Endodermal cell (in vitro differentiated cells): ENCODE measurements around the gene PHF23. TPM values are rescaled to one million over a fixed set of nuclear protein-coding genes. Genes with fewer than 3 reads are reported as not detected.
"Not testable (repeated sequence)": the region's sequence is repeated elsewhere in the genome, so short reads cannot be mapped to it uniquely, and the experiment has no call there.

Source experiments
- DNase-seq: peaks from one replicate; pipeline ENCODE4 v3.0.0-alpha.2; 2017
- H3K27ac ChIP-seq: 2 replicates; pipeline ENCODE4 v1.5.1; 2013; ENCODE audit warnings: mild to moderate bottlenecking, low read depth, low read length, moderate library complexity
- H3K27me3 ChIP-seq: 2 replicates; pipeline ENCODE4 v1.6.1; 2013; ENCODE audit warnings: mild to moderate bottlenecking, low read length, moderate library complexity; ENCODE audit not compliant: insufficient read depth, control insufficient read depth, poor library complexity, severe bottlenecking
- H3K36me3 ChIP-seq: 2 replicates; pipeline ENCODE4 v1.7.0; 2013; ENCODE audit warnings: mild to moderate bottlenecking, low read length, moderate library complexity; ENCODE audit not compliant: control insufficient read depth, insufficient read depth
- H3K4me1 ChIP-seq: one replicate; pipeline ENCODE4 v1.7.0; 2013; ENCODE audit warnings: low read length; ENCODE audit not compliant: control insufficient read depth, insufficient read depth
- H3K4me3 ChIP-seq: 2 replicates; pipeline ENCODE4 v1.5.1; 2013; ENCODE audit warnings: mild to moderate bottlenecking, low read length, moderate library complexity
- H3K9ac ChIP-seq: 2 replicates; pipeline ENCODE4 v1.6.1; 2013; ENCODE audit warnings: mild to moderate bottlenecking, low read length, moderate library complexity; ENCODE audit not compliant: poor library complexity, severe bottlenecking; ENCODE audit errors: extremely low read depth
- H3K9me3 ChIP-seq: 2 replicates; pipeline ENCODE4 v1.6.1; 2013; ENCODE audit warnings: mild to moderate bottlenecking, low read length, moderate library complexity; ENCODE audit not compliant: control insufficient read depth
- H3K27ac Mint-ChIP-seq: 2 replicates; pipeline ENCODE4 v1.8.0; 2020; ENCODE audit warnings: mixed read lengths
- H3K27me3 Mint-ChIP-seq: 2 replicates; pipeline ENCODE4 v1.8.0; 2021; ENCODE audit warnings: mild to moderate bottlenecking, mixed read lengths; ENCODE audit not compliant: insufficient read depth
- H3K36me3 Mint-ChIP-seq: 2 replicates; pipeline ENCODE4 v1.8.0; 2020; ENCODE audit warnings: low read depth, mixed read lengths
- H3K4me1 Mint-ChIP-seq: 2 replicates; pipeline ENCODE4 v1.8.0; 2020; ENCODE audit warnings: mixed read lengths
- H3K4me3 Mint-ChIP-seq: 2 replicates; pipeline ENCODE4 v1.8.0; 2020; ENCODE audit warnings: mild to moderate bottlenecking, moderate library complexity, mixed read lengths
- H3K9me3 Mint-ChIP-seq: 2 replicates; pipeline ENCODE4 v1.8.0; 2020; ENCODE audit warnings: mild to moderate bottlenecking, mixed read lengths
- WGBS, 2 experiments: methylation state at CpG; one replicate each; pipeline versions ENCODE4 v1.1.5 to v1.1.7; 2013; ENCODE audit warnings: missing lambda C conversion rate in 2 of 2, mixed read lengths in 1 of 2; ENCODE audit not compliant: insufficient coverage in 1 of 2, insufficient read length in 1 of 2; 5-methylcytosine and 5-hydroxymethylcytosine counted together
- total RNA-seq, 2 donors: library from RNA; stranded (reverse); fragmentation: NEBNext Ultra II Directional in 1 of 2; extraction: Animal tissue kit (Norgen Biotek cat#: 25700) in 1 of 2; gene quantifications; 2 replicates in 1 of 2; 3 replicates in 1 of 2; pipeline ENCODE4 v1.2.1, GENCODE V29; 2021
- TF ChIP-seq, protein P1 (sequence below): fragments of 200-600 bp; sonication (generic); conservative IDR thresholded peaks from 2 replicates; pipeline ENCODE4 v1.5.0; 2021; ENCODE audit warnings: antibody characterized with exemption, mild to moderate bottlenecking

Gene PHF23
- total RNA-seq, 2 donors from 2014 or later, result 67.3 to 71.6 TPM

DNA sequence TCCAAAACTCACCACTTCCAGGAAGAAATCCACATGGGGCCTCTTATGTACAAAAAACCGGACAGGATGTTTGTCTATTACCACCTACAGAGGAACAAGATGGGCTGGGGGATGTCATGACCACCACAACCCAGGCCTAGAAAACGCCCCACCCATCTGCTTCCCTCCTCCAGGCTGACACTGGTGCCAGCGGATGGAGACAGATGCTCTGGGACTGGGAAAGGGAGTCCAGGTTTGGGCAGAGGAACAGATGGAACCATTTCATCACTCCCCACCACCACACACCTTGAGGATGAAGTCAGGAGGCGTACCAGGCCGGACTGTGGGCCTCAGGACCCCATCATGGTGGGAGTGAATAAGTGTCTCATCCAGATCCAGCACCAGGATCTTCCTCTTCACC, 7.5 kb upstream of the PHF23 start:
- TF ChIP-seq, protein P1, sequence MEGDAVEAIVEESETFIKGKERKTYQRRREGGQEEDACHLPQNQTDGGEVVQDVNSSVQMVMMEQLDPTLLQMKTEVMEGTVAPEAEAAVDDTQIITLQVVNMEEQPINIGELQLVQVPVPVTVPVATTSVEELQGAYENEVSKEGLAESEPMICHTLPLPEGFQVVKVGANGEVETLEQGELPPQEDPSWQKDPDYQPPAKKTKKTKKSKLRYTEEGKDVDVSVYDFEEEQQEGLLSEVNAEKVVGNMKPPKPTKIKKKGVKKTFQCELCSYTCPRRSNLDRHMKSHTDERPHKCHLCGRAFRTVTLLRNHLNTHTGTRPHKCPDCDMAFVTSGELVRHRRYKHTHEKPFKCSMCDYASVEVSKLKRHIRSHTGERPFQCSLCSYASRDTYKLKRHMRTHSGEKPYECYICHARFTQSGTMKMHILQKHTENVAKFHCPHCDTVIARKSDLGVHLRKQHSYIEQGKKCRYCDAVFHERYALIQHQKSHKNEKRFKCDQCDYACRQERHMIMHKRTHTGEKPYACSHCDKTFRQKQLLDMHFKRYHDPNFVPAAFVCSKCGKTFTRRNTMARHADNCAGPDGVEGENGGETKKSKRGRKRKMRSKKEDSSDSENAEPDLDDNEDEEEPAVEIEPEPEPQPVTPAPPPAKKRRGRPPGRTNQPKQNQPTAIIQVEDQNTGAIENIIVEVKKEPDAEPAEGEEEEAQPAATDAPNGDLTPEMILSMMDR, result no peak
- H3K9ac ChIP-seq, result no peak overlapping the region
- no peaks in the 10 kb centered on the region for H3K27me3 Mint-ChIP-seq
- no peak for DNase-seq
- peak overlapping the region; percentile 68 for H3K27ac Mint-ChIP-seq
- no peak overlapping the region for H3K4me3 Mint-ChIP-seq
- H3K4me1 Mint-ChIP-seq, result peaks cover 22% of the 10 kb centered on the region
- H3K27me3 ChIP-seq, result no peaks in the 10 kb centered on the region
- H3K36me3 ChIP-seq, result peaks cover 28% of the 10 kb centered on the region
- H3K9me3 Mint-ChIP-seq, result no peaks in the 10 kb centered on the region
- no peaks in the 10 kb centered on the region for H3K4me1 ChIP-seq
- H3K36me3 Mint-ChIP-seq, result peaks cover 26% of the 10 kb centered on the region
- no peaks in the 10 kb centered on the region for H3K9me3 ChIP-seq
- no peak overlapping the region for H3K4me3 ChIP-seq
- H3K27ac ChIP-seq, result no peak overlapping the region
- WGBS, 2 experiments, result 93 to 100% methylated on average over 1 to 5 of the region's 5 CpGs

DNA sequence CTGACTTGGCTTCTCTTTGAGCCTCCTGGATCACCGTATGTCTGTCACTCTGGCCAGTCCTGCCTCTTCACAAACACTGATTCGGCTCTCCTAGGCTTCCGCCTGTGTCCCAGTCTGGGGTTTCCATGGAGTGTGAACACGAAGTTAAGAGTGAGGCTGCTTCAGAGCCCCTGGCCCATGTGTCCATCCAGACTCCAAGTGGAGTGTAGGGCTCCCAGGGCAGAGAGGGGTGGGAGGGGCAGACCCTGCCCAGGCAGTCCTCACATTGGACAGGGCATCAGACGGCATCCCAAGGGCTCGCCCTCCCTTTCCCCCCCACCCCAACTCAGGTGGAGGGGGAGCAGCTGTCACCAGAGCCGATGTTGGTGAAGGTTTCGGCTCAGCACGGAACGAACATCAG, 4.6 kb upstream of the PHF23 start:
- H3K36me3 Mint-ChIP-seq, result peaks cover 36% of the 10 kb centered on the region
- H3K27ac Mint-ChIP-seq, H3K9me3 ChIP-seq, H3K27me3 Mint-ChIP-seq, H3K9ac ChIP-seq, H3K9me3 Mint-ChIP-seq, H3K27ac ChIP-seq, H3K27me3 ChIP-seq, H3K4me1 ChIP-seq, H3K4me3 ChIP-seq: not testable (repeated sequence)
- peaks cover 22% of the 10 kb centered on the region for H3K4me1 Mint-ChIP-seq
- H3K36me3 ChIP-seq, result peaks cover 34% of the 10 kb centered on the region
- WGBS, 2 experiments, result 92 to 95% methylated on average over 2 to 10 of the region's 10 CpGs
- peak overlapping the region; percentile 100 for H3K4me3 Mint-ChIP-seq
- peak; percentile 52 for DNase-seq

DNA sequence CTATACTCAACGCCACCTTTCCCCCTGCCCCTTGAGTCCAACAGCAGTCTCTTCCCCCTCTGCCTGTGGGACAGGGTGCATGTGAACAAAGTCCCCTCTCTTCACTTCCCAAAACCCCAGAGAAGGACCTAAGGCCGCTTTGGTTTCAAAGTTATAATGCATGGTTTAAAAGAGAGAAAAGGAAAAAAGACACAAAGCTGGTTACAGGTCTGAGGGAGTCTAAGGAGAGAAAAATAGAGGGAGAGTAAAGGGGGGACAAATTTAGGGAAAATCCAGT, 4.1 kb upstream of the PHF23 start:
- WGBS, 2 experiments, result 58% methylated on average over 2 of the region's 2 CpGs; no CpG with 5 or more reads in 1 of the 2 experiments
- Histone ChIP-seq H3K36me3 (peaks cover 34% of the 10 kb centered on the region), H3K27me3 (no peaks in the 10 kb centered on the region), H3K9me3 (no peaks in the 10 kb centered on the region), H3K27ac (peak overlapping the region; percentile 35), H3K4me1 (no peaks in the 10 kb centered on the region), H3K9ac (peak overlapping the region; percentile 41), H3K4me3 (peak overlapping the region; percentile 89)
- Mint-ChIP-seq H3K27ac (peak overlapping the region; percentile 88), H3K9me3 (no peaks in the 10 kb centered on the region), H3K4me1 (peaks cover 20% of the 10 kb centered on the region), H3K27me3 (no peaks in the 10 kb centered on the region), H3K36me3 (peaks cover 34% of the 10 kb centered on the region), H3K4me3 (peak overlapping the region; percentile 100)
- TF ChIP-seq, protein P1, result no peak
- DNase-seq, result no peak

DNA sequence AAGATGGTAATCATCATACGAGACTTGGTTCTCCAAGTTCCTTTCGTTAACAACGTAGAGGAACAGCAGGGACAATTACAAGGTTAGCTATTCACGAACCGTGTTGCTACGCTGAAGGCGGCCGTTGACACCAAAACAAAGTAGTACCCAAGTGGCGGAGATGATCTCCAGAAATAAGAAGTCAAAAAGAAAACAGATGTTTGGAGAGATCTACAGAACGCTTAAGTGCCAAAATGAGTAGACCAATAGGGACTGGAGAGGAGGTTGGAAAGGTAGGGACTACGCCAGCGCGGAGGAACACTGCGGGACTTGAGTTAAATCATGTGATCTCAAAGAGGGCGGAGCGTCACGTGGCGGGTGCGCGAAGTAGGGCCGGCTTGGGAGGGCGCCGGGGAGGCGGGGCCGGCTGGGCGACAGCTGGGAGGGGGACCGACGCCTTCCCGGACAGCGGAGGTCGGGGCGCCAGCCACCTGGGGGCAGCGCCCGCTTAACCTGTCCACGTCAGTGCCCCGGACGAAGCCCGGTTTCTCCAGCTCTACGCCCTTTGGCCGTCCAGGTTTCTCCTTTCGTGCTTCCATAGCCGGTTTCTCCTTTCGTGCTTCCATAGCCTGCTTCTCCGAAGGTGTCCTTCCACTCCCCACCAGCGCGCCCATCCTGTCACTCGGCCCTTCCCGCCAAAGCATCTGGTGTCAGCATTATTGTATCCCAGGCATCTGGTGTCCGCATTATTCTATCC, 3.6 kb upstream of the PHF23 start:
- Mint-ChIP-seq H3K27ac (peak overlapping the region; percentile 98), H3K9me3 (no peaks in the 10 kb centered on the region), H3K27me3 (no peaks in the 10 kb centered on the region), H3K4me1 (peaks cover 20% of the 10 kb centered on the region), H3K4me3 (peak overlapping the region; percentile 100), H3K36me3 (peaks cover 34% of the 10 kb centered on the region)
- TF ChIP-seq, protein P1, result no peak
- DNase-seq, result peak; percentile 100
- Histone ChIP-seq H3K9me3 (no peaks in the 10 kb centered on the region), H3K27ac (peak overlapping the region; percentile 71), H3K36me3 (peaks cover 34% of the 10 kb centered on the region), H3K9ac (peak overlapping the region; percentile 85), H3K4me1 (no peaks in the 10 kb centered on the region), H3K4me3 (peak overlapping the region; percentile 89), H3K27me3 (no peaks in the 10 kb centered on the region)
- 4 to 5% methylated on average over 47 to 49 of the region's 49 CpGs for WGBS, 2 experiments
